C4-2B (cell line): ENCODE measurements around the gene GTF3C4.

Experiments used
- ZFX ChIP-seq: fragments of 450-650 bp; IDR thresholded peaks from 2 replicates; pipeline ENCODE4 v1.6.1; 2017
- TF ChIP-seq, protein P1 (sequence below): fragments of 450-650 bp; conservative IDR thresholded peaks from 2 replicates; pipeline ENCODE4 v1.5.1; 2017; ENCODE audit warnings: mild to moderate bottlenecking

DNA sequence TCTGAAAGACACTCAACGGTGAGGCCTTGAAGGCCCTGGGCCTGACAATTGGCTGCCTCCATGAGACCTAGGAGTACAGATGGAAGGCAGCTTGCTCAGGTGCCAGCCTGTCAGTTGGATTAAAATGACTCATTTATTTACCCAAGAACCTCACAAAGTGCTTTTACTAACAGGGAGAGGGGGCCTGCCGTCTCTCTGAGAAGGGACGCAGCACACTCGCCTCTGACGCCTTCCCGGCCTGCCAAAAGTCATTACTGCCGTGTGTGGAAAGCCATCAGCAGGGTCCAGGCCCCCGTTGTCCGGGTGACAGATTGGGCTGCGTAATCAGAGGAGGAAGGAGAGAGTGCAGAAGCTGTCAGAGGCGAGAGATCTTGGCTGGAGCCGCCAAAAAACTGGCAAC is 32.9 kb upstream of the GTF3C4 start:
- TF ChIP-seq, protein P1, sequence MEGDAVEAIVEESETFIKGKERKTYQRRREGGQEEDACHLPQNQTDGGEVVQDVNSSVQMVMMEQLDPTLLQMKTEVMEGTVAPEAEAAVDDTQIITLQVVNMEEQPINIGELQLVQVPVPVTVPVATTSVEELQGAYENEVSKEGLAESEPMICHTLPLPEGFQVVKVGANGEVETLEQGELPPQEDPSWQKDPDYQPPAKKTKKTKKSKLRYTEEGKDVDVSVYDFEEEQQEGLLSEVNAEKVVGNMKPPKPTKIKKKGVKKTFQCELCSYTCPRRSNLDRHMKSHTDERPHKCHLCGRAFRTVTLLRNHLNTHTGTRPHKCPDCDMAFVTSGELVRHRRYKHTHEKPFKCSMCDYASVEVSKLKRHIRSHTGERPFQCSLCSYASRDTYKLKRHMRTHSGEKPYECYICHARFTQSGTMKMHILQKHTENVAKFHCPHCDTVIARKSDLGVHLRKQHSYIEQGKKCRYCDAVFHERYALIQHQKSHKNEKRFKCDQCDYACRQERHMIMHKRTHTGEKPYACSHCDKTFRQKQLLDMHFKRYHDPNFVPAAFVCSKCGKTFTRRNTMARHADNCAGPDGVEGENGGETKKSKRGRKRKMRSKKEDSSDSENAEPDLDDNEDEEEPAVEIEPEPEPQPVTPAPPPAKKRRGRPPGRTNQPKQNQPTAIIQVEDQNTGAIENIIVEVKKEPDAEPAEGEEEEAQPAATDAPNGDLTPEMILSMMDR = no peak
- TF ChIP-seq ZFX = no peak
